ENCODE results near the gene DNAJB13. TPM values are rescaled to one million over a fixed set of nuclear protein-coding genes. Genes with fewer than 3 reads are reported as not detected.

The DNAJB13 gene
- total RNA-seq, 1 donor from 2014 or later, result 0.60 TPM

GRCh38 chr11:73988227-73988626 lies 37.4 kb downstream of the DNAJB13 start:
- Mint-ChIP-seq H3K36me3 (no peaks in the 10 kb centered on the region), H3K9me3 (no peaks in the 10 kb centered on the region), H3K4me1 (peaks cover 7% of the 10 kb centered on the region), H3K4me3 (no peak overlapping the region), H3K27ac (no peak overlapping the region), H3K27me3 (ENCODE audit: low read depth) (peaks cover 3% of the 10 kb centered on the region)
- no peak for TF ChIP-seq CTCF (IDR thresholded peaks at IDR 0.05; ENCODE audit: unreplicated experiment)
- DNase-seq (ENCODE audit: low spot score in 2 of 2, unreplicated experiment in 2 of 2), result no peak

GRCh38 chr11:73989156-73989555 lies 38.3 kb downstream of the DNAJB13 start:
- H3K27me3 Mint-ChIP-seq (ENCODE audit: low read depth), result peaks cover 3% of the 10 kb centered on the region
- H3K4me3 Mint-ChIP-seq, result no peak overlapping the region
- no peaks in the 10 kb centered on the region for H3K36me3 Mint-ChIP-seq
- no peak for DNase-seq (ENCODE audit: low spot score in 2 of 2, unreplicated experiment in 2 of 2)
- no peaks in the 10 kb centered on the region for H3K9me3 Mint-ChIP-seq
- no peak overlapping the region for H3K27ac Mint-ChIP-seq
- TF ChIP-seq CTCF (IDR thresholded peaks at IDR 0.05; ENCODE audit: unreplicated experiment), result no peak
- no peaks in the 10 kb centered on the region for H3K4me1 Mint-ChIP-seq

- Mint-ChIP-seq H3K27ac (no peak overlapping the region), H3K4me3 (no peak overlapping the region), H3K36me3 (no peaks in the 10 kb centered on the region), H3K9me3 (no peaks in the 10 kb centered on the region), H3K4me1 (no peaks in the 10 kb centered on the region), H3K27me3 (ENCODE audit: low read depth) (no peaks in the 10 kb centered on the region)
- no peak for TF ChIP-seq CTCF (IDR thresholded peaks at IDR 0.05; ENCODE audit: unreplicated experiment)
- no peak for DNase-seq (ENCODE audit: low spot score in 2 of 2, unreplicated experiment in 2 of 2)
These were observed 39.9 kb downstream of the DNAJB13 start for GRCh38 chr11:73990730-73991129.

- DNase-seq (ENCODE audit: low spot score in 2 of 2, unreplicated experiment in 2 of 2), result no peak
- no peak overlapping the region for H3K27ac Mint-ChIP-seq
- H3K27me3 Mint-ChIP-seq (ENCODE audit: low read depth), result no peaks in the 10 kb centered on the region
- no peak for TF ChIP-seq CTCF (IDR thresholded peaks at IDR 0.05; ENCODE audit: unreplicated experiment)
- H3K9me3 Mint-ChIP-seq, result no peaks in the 10 kb centered on the region
- H3K36me3 Mint-ChIP-seq, result no peaks in the 10 kb centered on the region
- H3K4me1 Mint-ChIP-seq, result no peaks in the 10 kb centered on the region
- no peak overlapping the region for H3K4me3 Mint-ChIP-seq
These were observed 40.7 kb downstream of the DNAJB13 start for GRCh38 chr11:73991471-73992006.

GRCh38 chr11:73995247-73995646 lies 44.4 kb downstream of the DNAJB13 start:
- Mint-ChIP-seq H3K36me3 (no peaks in the 10 kb centered on the region), H3K27ac (no peak overlapping the region)

More at GRCh38 chr11:73995247-73995646, 44.4 kb downstream of the DNAJB13 start:
- Mint-ChIP-seq H3K4me1 (no peaks in the 10 kb centered on the region), H3K27me3 (ENCODE audit: low read depth) (no peaks in the 10 kb centered on the region), H3K4me3 (no peak overlapping the region), H3K9me3 (no peaks in the 10 kb centered on the region)
- no peak for TF ChIP-seq CTCF (IDR thresholded peaks at IDR 0.05; ENCODE audit: unreplicated experiment)
- no peak for DNase-seq (ENCODE audit: low spot score in 2 of 2, unreplicated experiment in 2 of 2)

All from mesothelial cell of epicardium (in vitro differentiated cells).